HEK293 (cell line): ENCODE results near the gene PRSS33.

ENCODE experiments used
- KLF1 ChIP-seq: fragments of 450-650 bp; formaldehyde crosslinking; IDR thresholded peaks from 2 replicates; pipeline ENCODE4 v1.5.1; 2016; ENCODE audit warnings: missing biosample characterization, missing genetic modification characterization
- PRDM2 ChIP-seq: fragments of 450-650 bp; formaldehyde crosslinking; IDR thresholded peaks from 2 replicates; pipeline ENCODE4 v1.5.1; 2016; ENCODE audit warnings: missing biosample characterization, missing genetic modification characterization, borderline replicate concordance
- SETDB1 ChIP-seq: IDR thresholded peaks from one replicate; pipeline ENCODE4 v1.6.1; 2017; ENCODE audit warnings: mild to moderate bottlenecking, low read length, moderate library complexity, mixed read lengths; ENCODE audit not compliant: insufficient read length
- TRIM28 ChIP-seq: IDR thresholded peaks from 2 replicates; pipeline ENCODE4 v1.6.1; 2011; ENCODE audit warnings: low read length, control low read depth, borderline replicate concordance
- WT1 ChIP-seq: fragments of 450-650 bp; formaldehyde crosslinking; IDR thresholded peaks from 2 replicates; pipeline ENCODE4 v1.5.1; 2016; ENCODE audit warnings: missing biosample characterization, missing genetic modification characterization
- ZBTB48 ChIP-seq: fragments of 450-650 bp; formaldehyde crosslinking; IDR thresholded peaks from 2 replicates; pipeline ENCODE4 v1.5.1; 2016; ENCODE audit warnings: missing biosample characterization, missing genetic modification characterization
- ZNF266 ChIP-seq: fragments of 450-650 bp; formaldehyde crosslinking; IDR thresholded peaks from 2 replicates; pipeline ENCODE4 v1.5.1; 2016; ENCODE audit warnings: missing biosample characterization, missing genetic modification characterization, low read depth
- ZNF274 ChIP-seq, 2 experiments: fragments of 200-500 bp in 1 of 2; fragments of 450-650 bp in 1 of 2; sonication (Bioruptor generic) in 1 of 2; formaldehyde crosslinking in 1 of 2; IDR thresholded peaks; 2 replicates each; pipeline versions ENCODE4 v1.5.1 to v1.6.1; 2014 to 2016; ENCODE audit warnings: borderline replicate concordance in 1 of 2, inconsistent platforms in 1 of 2, low read length in 1 of 2, missing biosample characterization in 1 of 2, missing genetic modification characterization in 1 of 2
- ZNF37A ChIP-seq: fragments of 450-650 bp; IDR thresholded peaks from 2 replicates; pipeline ENCODE4 v1.5.1; 2018; ENCODE audit warnings: missing biosample characterization, missing genetic modification characterization
- ZNF426 ChIP-seq: fragments of 450-650 bp; formaldehyde crosslinking; IDR thresholded peaks from 2 replicates; pipeline ENCODE4 v1.5.1; 2017; ENCODE audit warnings: missing biosample characterization, missing genetic modification characterization, mild to moderate bottlenecking, inconsistent platforms, moderate library complexity
- ZNF501 ChIP-seq: fragments of 450-650 bp; formaldehyde crosslinking; IDR thresholded peaks from 2 replicates; pipeline ENCODE4 v1.5.1; 2016; ENCODE audit warnings: missing biosample characterization, missing genetic modification characterization
- ZNF518A ChIP-seq: fragments of 450-650 bp; formaldehyde crosslinking; conservative IDR thresholded peaks from 2 replicates; pipeline ENCODE4 v1.5.1; 2016; ENCODE audit warnings: low read depth, missing biosample characterization, missing genetic modification characterization
- ZNF626 ChIP-seq: fragments of 450-650 bp; sonication (Bioruptor Pico); formaldehyde crosslinking; IDR thresholded peaks from 2 replicates; pipeline ENCODE4 v1.5.1; 2018; ENCODE audit warnings: missing biosample characterization, missing genetic modification characterization, inconsistent platforms
- ZNF670 ChIP-seq: fragments of 450-650 bp; formaldehyde crosslinking; IDR thresholded peaks from 2 replicates; pipeline ENCODE4 v1.5.1; 2016; ENCODE audit warnings: missing biosample characterization, missing genetic modification characterization, low read depth
- ZNF776 ChIP-seq: fragments of 450-650 bp; formaldehyde crosslinking; IDR thresholded peaks from 2 replicates; pipeline ENCODE4 v1.5.0; 2017; ENCODE audit warnings: missing biosample characterization, missing genetic modification characterization, borderline replicate concordance
- TF ChIP-seq, protein P1 (sequence below): fragments of 450-650 bp; formaldehyde crosslinking; IDR thresholded peaks from 2 replicates; pipeline ENCODE4 v1.5.1; 2016; ENCODE audit warnings: missing biosample characterization, missing genetic modification characterization, low read depth
- TF ChIP-seq, protein P2 (sequence below): fragments of 450-650 bp; formaldehyde crosslinking; IDR thresholded peaks from 2 replicates; pipeline ENCODE4 v1.5.1; 2016; ENCODE audit warnings: missing biosample characterization, missing genetic modification characterization
- TF ChIP-seq, protein P3 (sequence below): fragments of 450-650 bp; formaldehyde crosslinking; IDR thresholded peaks from 2 replicates; pipeline ENCODE4 v1.5.1; 2017; ENCODE audit warnings: missing biosample characterization, mild to moderate bottlenecking, missing genetic modification characterization, moderate library complexity
- TF ChIP-seq, protein P4 (sequence below): fragments of 450-650 bp; formaldehyde crosslinking; IDR thresholded peaks from 2 replicates; pipeline ENCODE4 v1.5.1; 2017; ENCODE audit warnings: missing biosample characterization, missing genetic modification characterization

Gene PRSS33

DNA sequence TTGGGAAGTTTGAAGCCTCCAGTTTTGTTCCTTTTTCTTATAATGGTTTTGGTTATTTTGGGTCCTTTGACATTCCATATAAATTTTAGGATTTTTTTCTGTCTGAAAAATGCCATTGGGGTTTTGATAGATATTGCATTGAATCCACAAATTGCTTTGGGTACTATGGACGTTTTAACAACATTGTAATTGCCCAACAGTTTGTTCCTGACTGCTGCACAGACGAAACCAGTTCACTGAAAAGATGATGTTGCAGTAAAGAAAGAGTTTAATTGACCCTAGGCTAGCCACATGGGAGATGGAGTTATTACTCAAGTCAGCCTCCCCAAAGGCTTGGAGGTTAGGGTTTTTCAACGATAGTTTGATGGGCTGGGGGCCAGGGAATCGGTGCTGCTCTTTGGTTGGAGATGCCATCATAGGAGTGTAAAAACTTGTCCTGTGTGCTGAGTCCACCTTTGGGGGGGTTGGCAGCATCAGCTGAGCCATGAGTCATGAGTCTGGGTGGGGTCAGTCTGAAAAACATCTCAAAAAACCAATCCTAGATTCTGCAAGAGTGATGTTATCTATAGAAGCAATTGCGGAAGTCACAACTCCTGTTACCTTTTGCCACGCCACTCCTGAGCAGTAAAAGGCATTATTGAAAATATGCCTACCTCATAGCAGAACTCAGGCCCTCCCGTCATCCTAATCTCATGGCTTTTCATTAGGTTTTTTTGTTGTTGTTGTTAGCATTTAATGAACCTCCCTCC, 8.2 kb upstream of the PRSS33 start (continued):
- TF ChIP-seq PRDM2 (tag by site-specific recombination) (no peak), TRIM28 (peak; percentile 29; the same call in 1 of the 2 replicates), SETDB1 (no peak), ZNF626 (no peak), ZNF670 (tag by site-specific recombination) (no peak), ZNF501 (tag by site-specific recombination) (no peak), ZNF274 (IDR thresholded peaks at IDR 0.05; ENCODE audit: low read length) (no peak), ZNF274 (tag by site-specific recombination; IDR thresholded peaks at IDR 0.05; ENCODE audit: borderline replicate concordance) (no peak), ZNF37A (tag by site-specific recombination) (no peak), ZNF518A (tag by site-specific recombination) (peak; percentile 21; the same call in 1 of the 2 replicates), ZNF266 (tag by site-specific recombination) (no peak), ZBTB48 (tag by site-specific recombination) (no peak), ZNF776 (no peak), KLF1 (peak; percentile 87), WT1 (tag by site-specific recombination) (no peak), ZNF426 (tag by site-specific recombination) (no peak)
- TF ChIP-seq, protein P1, sequence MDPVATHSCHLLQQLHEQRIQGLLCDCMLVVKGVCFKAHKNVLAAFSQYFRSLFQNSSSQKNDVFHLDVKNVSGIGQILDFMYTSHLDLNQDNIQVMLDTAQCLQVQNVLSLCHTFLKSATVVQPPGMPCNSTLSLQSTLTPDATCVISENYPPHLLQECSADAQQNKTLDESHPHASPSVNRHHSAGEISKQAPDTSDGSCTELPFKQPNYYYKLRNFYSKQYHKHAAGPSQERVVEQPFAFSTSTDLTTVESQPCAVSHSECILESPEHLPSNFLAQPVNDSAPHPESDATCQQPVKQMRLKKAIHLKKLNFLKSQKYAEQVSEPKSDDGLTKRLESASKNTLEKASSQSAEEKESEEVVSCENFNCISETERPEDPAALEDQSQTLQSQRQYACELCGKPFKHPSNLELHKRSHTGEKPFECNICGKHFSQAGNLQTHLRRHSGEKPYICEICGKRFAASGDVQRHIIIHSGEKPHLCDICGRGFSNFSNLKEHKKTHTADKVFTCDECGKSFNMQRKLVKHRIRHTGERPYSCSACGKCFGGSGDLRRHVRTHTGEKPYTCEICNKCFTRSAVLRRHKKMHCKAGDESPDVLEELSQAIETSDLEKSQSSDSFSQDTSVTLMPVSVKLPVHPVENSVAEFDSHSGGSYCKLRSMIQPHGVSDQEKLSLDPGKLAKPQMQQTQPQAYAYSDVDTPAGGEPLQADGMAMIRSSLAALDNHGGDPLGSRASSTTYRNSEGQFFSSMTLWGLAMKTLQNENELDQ (tag by site-specific recombination) = no peak
- TF ChIP-seq, protein P2, sequence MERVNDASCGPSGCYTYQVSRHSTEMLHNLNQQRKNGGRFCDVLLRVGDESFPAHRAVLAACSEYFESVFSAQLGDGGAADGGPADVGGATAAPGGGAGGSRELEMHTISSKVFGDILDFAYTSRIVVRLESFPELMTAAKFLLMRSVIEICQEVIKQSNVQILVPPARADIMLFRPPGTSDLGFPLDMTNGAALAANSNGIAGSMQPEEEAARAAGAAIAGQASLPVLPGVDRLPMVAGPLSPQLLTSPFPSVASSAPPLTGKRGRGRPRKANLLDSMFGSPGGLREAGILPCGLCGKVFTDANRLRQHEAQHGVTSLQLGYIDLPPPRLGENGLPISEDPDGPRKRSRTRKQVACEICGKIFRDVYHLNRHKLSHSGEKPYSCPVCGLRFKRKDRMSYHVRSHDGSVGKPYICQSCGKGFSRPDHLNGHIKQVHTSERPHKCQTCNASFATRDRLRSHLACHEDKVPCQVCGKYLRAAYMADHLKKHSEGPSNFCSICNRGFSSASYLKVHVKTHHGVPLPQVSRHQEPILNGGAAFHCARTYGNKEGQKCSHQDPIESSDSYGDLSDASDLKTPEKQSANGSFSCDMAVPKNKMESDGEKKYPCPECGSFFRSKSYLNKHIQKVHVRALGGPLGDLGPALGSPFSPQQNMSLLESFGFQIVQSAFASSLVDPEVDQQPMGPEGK (tag by site-specific recombination) = peak; percentile 92
- TF ChIP-seq, protein P3, sequence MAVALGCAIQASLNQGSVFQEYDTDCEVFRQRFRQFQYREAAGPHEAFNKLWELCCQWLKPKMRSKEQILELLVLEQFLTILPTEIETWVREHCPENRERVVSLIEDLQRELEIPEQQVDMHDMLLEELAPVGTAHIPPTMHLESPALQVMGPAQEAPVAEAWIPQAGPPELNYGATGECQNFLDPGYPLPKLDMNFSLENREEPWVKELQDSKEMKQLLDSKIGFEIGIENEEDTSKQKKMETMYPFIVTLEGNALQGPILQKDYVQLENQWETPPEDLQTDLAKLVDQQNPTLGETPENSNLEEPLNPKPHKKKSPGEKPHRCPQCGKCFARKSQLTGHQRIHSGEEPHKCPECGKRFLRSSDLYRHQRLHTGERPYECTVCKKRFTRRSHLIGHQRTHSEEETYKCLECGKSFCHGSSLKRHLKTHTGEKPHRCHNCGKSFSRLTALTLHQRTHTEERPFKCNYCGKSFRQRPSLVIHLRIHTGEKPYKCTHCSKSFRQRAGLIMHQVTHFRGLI = no peak
- TF ChIP-seq, protein P4, sequence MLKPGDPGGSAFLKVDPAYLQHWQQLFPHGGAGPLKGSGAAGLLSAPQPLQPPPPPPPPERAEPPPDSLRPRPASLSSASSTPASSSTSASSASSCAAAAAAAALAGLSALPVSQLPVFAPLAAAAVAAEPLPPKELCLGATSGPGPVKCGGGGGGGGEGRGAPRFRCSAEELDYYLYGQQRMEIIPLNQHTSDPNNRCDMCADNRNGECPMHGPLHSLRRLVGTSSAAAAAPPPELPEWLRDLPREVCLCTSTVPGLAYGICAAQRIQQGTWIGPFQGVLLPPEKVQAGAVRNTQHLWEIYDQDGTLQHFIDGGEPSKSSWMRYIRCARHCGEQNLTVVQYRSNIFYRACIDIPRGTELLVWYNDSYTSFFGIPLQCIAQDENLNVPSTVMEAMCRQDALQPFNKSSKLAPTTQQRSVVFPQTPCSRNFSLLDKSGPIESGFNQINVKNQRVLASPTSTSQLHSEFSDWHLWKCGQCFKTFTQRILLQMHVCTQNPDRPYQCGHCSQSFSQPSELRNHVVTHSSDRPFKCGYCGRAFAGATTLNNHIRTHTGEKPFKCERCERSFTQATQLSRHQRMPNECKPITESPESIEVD = peak; percentile 54
